Activated CD4-positive, alpha-beta T cell treated with anti-CD3 and anti-CD28 coated beads, Interleukin-10, Interleukin-2, amounts not matched to agents 100 ng/mL and 50 ng/mL, durations not matched to agents 16 hours and 8 hours (primary cell): ENCODE data around the gene SIDT1.
"Not testable (repeated sequence)": the region's sequence is repeated elsewhere in the genome, so short reads cannot be mapped to it uniquely, and the experiment has no call there.

ENCODE experiments used
- DNase-seq: peaks from one replicate; pipeline ENCODE4 v3.0.0-alpha.2; 2020

The SIDT1 gene

DNA sequence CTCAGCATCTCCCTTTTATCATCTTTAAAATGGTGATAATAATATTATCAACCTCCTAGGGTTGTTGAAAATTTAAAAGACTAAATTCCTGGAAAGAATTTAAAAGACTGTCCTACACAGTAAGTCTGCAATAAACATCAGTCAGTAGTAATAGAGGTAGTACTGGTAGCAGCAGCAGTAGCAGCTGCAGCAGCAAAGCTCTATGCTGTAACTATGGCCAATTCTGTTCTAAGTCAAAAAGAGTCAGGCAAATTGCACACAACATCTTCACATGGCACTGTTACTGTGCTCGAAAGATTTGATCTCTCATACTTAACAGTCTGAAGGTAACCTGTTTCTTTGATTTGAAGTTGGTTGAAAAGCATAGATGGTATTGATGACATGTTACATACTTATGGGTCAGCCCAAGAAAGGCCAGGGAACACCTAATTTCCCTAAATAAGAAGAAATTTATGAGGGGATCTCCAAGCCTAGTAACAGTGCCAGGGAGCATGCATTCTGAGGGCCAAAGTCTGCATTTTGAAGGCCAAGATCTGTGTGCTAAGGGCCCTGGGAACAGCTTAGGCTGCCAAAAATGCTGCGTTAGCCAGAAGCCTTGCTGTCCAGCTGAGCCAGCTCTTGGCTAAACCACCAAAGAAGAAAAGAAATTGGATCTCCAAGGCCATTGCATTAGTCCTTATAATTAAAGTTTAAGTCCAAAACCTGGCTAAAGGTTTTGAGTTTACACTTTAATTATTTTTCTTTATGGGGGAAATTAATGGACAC lies 68.2 kb downstream of the SIDT1 start:
- DNase-seq: no peak

DNA sequence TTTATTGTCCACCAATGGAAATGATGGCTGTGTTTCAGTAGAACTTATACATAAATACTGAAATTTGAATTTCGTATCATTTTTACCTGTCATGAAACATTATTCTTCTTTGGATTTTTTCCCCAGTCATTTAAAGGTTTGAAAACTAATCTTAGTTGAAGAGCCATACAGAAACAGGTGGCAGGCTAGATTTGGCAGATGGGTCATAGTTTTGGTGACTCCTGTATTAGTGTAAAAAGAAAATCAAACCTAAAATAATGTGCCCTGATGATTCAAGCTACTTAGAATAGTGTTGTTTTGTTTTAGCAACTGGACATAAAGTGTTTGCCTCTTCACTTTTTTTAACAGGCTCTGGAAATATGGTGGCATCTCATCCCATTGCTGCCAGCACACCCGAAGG lies 68.9 kb downstream of the SIDT1 start:
- DNase-seq: no peak

DNA sequence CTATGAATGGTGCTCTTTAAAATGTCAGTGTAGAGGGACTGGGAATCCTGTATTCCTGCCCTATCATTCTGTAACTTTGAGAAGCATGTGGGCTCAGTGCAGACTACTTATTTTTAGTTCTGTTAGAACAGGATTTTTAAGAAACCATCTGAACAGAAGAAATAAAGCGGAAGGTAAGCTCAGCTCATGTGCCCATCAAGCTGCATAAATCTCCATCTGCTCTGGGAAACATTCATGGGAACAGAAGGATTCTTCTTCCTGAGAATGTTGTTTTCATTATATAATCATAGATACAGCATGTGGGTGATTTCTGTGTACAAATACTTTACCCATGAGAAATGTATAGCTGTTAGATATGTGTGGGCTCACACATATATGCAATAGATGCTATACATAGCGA lies 69.9 kb downstream of the SIDT1 start:
- no peak for DNase-seq

DNA sequence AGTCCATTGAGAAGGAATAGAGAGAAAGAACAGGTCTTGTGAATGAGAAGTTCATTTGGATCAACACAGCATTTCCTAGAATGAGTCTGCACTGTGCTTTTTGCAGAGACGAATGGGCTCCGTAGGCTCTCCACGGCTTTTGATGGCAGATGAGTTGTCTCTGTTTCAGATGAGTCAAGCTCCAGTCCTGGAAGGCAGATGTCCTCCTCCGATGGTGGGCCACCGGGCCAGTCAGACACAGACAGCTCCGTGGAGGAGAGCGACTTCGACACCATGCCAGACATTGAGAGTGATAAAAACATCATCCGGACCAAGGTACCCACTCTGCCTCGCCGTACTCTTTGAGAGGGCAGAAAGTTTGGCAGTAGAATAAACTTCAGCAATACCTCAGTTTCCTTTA lies 70.5 kb downstream of the SIDT1 start:
- no peak for DNase-seq

DNA sequence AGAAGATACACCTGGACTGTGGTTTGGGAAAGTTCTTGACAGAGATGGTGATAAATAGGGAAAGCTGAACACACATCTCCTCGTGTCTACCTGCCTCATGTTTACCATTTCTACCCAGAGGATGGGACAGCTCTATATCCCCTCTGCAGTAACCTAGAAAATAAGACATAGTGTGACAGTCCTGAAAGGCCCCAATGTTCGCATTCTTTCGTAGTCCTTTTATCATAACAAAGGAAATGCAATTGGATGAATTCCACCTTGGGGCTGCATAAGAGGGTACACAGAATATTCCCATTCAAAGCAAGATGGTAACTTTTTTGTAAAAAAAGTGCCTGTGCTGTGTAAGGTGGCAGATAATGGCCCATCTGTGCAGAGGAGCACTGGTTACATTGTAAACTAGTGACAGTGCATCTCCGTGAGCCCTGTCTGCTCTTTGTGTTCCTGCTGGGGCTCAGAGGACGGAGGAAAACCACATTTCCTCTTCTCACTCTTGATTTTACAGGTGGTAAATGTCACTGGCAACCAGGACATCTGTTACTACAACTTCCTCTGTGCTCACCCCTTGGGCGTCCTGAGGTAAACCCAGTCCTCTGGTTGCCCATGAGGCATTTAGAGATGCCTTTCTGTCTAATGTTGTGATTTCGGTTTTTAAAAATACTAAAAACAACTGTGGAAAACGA lies 74.3 kb downstream of the SIDT1 start:
- peak; percentile 89 for DNase-seq

DNA sequence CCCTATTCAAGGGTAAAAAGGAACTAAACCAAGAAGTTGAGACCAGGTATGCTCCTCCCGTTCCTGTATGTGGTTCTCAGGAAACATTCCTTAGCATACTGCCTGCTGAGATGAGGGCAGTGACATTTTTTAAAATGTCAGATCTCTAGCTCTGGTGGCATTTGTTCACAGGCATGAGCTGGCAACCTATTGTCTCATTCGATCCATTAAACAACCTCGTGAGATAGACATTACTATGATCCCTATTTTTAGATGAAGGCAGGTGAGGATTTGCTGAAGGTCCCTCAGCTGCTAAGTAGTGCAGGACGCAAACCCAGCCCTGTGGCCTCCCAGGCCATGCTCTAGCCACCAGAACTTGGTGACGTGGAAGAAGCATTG lies 74.9 kb downstream of the SIDT1 start:
- DNase-seq: no peak

- DNase-seq: no peak
Observed at GRCh38 chr3:113614402-113614801, 82.0 kb downstream of the SIDT1 start.

DNA sequence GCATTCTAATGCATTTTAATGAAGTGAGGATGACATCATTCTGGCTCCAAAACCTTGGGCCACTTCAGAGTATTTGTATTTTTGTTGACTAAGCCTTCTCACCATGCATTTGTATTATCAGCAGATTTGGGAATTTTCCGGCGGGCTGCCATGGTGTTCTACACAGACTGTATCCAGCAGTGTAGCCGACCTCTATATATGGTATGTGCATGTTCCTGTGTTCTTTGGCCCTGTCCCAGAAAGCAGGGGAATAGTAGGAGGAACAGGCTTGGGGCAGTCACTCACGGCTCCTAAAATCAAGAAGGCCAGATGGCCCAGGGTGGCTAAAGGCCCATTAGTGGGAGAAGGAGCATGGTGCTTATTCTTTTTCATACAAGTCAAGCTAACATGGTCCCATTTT lies 83.6 kb downstream of the SIDT1 start:
- no peak for DNase-seq

DNA sequence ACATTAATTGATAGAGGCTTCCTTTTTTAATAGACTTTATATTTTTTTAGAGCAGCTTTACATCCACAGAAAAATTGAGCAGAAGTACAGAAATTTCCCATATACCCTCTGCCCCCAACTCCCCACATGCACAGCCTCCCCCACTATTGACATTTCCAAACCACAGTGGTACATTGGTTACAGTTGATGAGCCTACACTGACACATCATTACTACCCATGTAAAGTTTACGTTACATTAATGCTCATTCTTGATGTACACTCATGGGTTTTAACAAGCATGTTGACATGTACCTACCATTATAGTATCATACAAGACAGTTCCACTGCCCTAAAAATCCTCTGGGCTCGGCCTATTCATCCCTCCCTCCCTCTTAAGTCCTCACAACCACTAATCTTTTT lies 85.4 kb downstream of the SIDT1 start:
- no peak for DNase-seq

- DNase-seq: no peak
Observed at GRCh38 chr3:113620091-113620490, 87.7 kb downstream of the SIDT1 start.

- no peak for DNase-seq
Observed at GRCh38 chr3:113623324-113623723, 91.0 kb downstream of the SIDT1 start.

- no peak for DNase-seq
Observed at GRCh38 chr3:113623811-113624210, 91.5 kb downstream of the SIDT1 start.

- DNase-seq: no peak
Observed at GRCh38 chr3:113625834-113626233, 93.5 kb downstream of the SIDT1 start.

DNA sequence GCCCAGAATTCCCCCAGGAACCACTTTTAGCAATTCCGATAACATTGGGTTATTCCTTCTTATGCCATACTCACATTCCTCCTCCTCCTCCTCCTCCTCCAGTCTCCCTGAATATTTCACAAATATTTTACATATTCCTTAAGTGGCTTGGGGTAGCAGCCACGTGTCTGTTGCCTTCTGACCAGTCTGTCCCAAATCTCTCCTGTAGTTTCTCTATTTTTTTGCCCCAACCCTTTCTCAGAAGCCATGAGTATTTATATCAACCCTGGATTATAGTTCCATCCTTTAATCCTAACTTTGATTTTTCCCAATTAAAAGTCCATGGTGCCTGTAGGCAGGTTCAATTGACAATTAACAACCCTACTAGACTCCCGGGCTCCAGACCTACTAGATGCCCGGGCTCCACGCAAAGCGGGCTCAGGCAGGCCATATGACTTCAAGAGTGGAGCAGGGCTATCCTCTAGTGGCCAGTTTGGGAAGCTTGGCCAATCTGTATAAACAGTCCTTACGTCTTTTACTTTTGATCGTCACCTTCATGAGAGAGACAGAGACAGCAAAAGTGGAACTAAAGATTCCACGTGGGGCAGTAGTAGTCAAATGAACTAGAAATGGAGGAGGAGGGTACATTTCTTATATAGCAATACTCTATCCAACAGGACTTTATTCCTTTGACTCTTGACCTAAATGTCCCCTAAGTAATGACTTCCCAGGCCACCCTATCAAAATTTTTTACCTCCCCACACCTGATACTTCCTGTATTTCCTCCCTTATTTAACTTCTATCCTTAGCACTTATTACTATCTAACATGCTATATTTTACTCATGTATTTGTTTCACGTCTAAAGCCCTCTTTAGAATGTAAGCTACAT lies 94.4 kb downstream of the SIDT1 start:
- DNase-seq: peak; percentile 11

DNA sequence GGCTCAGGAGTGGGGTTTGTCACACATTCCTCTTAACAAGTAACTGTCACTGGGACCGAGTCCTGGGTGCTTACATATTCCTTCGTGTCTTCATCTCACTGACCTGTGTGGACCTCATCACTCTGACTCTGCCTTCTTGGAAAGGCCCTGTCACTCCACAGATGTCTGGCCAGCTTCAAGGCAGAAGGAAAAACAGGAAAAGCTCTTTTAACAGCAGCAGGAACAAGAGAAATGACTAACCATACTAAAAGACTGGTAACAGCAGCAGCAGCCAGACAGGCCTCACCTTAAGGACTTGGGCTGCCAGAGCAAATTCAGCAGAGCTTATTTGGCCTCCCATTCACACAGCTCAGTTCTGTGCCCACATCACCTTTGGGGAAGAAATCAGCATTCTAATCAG lies 96.0 kb downstream of the SIDT1 start:
- no peak for DNase-seq

GRCh38 chr3:113628788-113629187 lies 96.4 kb downstream of the SIDT1 start:
- no peak for DNase-seq

- no peak for DNase-seq
Observed at GRCh38 chr3:113629584-113630421, 97.4 kb downstream of the SIDT1 start.

DNA sequence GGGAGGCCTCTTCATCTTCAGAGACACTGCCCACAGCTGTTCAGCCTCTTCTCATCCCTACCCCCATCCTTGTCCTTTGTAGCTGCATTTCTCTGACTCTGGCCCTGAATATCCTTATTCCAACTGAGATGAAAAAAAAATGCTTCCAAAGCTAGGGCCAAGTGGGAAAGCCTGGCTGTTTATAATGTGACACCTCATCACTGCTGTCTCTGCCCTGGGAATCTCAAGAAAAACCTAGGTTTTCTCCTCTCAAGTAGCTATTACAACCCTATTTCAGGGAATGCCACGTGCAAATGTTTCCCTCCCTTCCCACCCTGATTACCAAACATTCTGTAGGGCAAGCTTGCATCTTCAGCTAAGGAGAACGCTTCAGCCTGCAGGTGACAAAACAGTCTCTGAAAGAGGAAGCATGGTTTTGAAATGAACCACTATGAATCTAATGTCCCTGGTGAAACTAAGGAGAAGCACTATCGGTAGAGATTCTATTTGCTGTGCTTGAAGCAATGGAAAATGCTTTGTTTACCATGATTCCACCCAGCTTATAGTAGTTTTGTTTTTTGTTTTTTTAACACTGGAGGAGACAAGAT lies 98.7 kb downstream of the SIDT1 start:
- no peak for DNase-seq

GRCh38 chr3:113631573-113631972 lies 99.2 kb downstream of the SIDT1 start:
- no peak for DNase-seq

- DNase-seq: no peak
Observed at GRCh38 chr3:113634782-113635474, 102.6 kb downstream of the SIDT1 start.

- DNase-seq: not testable (repeated sequence)
Observed at GRCh38 chr3:113636034-113636433, 103.7 kb downstream of the SIDT1 start.

DNA sequence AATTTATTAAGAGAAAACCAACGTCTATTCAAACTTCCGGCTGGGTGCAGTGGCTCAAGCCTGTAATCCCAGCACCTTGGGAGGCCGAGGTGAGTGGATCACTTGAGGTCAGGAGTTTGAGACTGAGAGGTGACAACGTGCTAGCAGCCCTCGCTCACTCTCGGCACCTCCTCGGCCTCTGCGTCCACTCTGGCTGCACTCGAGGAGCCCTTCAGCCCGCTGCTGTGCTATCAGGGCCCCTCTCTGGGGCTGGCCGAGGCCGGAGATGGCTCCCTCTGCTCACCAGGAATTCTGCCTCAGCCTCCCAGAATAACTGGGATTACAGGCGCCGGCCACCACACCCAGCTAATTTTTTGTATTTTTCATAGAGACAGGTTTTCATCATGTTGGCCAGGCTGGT lies 105.4 kb downstream of the SIDT1 start:
- no peak for DNase-seq
